Motor neuron (in vitro differentiated cells): Measurements from ENCODE around the gene MAGOH. TPM values are rescaled to one million over a fixed set of nuclear protein-coding genes. Genes with fewer than 3 reads are reported as not detected.
A peak's percentile ranks its signal among the peaks of the same experiment; 100 is the strongest.
"Not testable (repeated sequence)": the region's sequence is repeated elsewhere in the genome, so short reads cannot be mapped to it uniquely, and the experiment has no call there.

Experiments used
- ATAC-seq, 8 experiments: fragments of 200-7000 bp; cut with Tn5 transposase; replicated peaks in 6 of 8; 2 replicates each; pipeline ENCODE4 v1.8.0; 2021; ENCODE audit warnings: mild to moderate bottlenecking in 8 of 8, moderate library complexity in 8 of 8
- H3K27ac ChIP-seq, 2 donors: fragments of 250-450 bp; sonication (Bioruptor Pico); 2 replicates each; pipeline ENCODE4 v1.9.0; 2021; ENCODE audit warnings: antibody characterized with exemption in 2 of 2, mild to moderate bottlenecking in 2 of 2, moderate library complexity in 1 of 2
- H3K4me1 ChIP-seq, 2 donors: fragments of 250-450 bp; sonication (Bioruptor Pico); replicated peaks in 1 of 2; 2 replicates each; pipeline ENCODE4 v1.6.1; 2021; ENCODE audit warnings: antibody characterized with exemption in 2 of 2, mild to moderate bottlenecking in 2 of 2, moderate library complexity in 1 of 2
- H3K4me3 ChIP-seq, 5 donors: fragments of 250-450 bp; sonication (Bioruptor Pico); 2 replicates each; pipeline ENCODE4 v1.9.0; 2021; ENCODE audit warnings: antibody characterized with exemption in 5 of 5, mild to moderate bottlenecking in 5 of 5, moderate library complexity in 4 of 5
- WGBS, 10 experiments: fragments of 450-650 bp; shearing (Covaris generic); methylation state at CpG; one replicate each; pipeline ENCODE4 v1.0.0; 2022; 5-methylcytosine and 5-hydroxymethylcytosine counted together
- in situ Hi-C, 9 experiments: fragments of 400-800 bp; cut with MboI; loops; one replicate each; pipeline ENCODE4 v1.15.0; 2021; ENCODE audit warnings: low sequenced_read_pairs in 9 of 9, low pct_unique_long_range_greater_than_20kb in 2 of 9; ENCODE audit not compliant: unreplicated experiment in 9 of 9
- total RNA-seq, 8 experiments: library from RNA; unstranded; fragments of 300-600 nt; gene quantifications; 2 replicates each; pipeline versions ENCODE4 v1.2.3 to v1.2.4, GENCODE V29; 2022

MAGOH gene
- total RNA-seq, 8 experiments from 2014 or later: 56.5 to 138 (median 83.2) TPM

DNA sequence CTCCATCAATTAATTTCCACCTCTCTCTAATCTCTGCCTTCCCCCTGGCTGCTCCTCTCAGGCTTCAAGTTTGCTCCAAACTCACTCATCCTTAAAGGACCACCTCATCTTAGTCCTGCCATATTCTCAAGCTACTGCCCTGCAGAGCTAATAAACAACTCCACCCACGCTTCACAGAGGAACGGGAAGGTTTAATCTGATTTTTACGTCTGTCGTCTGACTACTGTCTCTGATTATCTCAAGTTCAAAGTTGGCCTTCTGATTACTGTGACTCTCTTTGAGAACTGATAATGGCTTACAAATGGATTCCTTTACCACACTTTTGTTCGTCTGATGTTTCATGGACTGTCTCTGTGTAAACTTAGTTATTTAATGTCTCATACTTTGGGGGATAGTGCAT lies 49.3 kb downstream of the MAGOH start:
- Histone ChIP-seq H3K4me1 (peaks cover 0 to 3% of the 10 kb centered on the region in 2 donors), H3K27ac (no peak overlapping the region), H3K4me3 (no peak overlapping the region)
- ATAC-seq: no peak
- WGBS, 10 experiments: 9 to 100% (median 70%) methylated on average over 1 to 5 of the region's 5 CpGs; no CpG with 5 or more reads in 1 of the 10 experiments
- in situ Hi-C loops: loop anchor here in 3 of 9 experiments (25.0 kb wide), 5 partner anchors 127 to 477 kb away; partner anchors contain the start of genes PODN (in 1 of the 3) and ZYG11B (in 1 of the 3)

DNA sequence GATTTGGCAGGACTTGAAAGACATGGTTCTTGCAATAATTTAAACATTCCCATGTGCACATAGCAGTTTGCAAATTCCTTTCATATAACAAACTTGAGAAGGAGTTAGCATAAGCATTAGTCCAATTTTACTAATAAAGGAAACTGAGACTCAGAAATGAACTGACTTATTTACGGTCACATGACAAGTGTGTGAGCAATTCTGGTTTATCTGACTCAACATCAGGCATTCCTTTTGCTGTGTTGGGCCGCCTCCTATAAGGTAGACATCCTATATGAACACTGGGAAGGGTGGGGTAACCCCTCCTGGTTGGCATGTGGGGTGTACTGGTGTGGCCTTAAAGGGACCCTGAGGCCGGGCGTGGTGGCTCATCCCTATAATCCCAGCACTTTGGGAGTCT lies 50.2 kb downstream of the MAGOH start:
- in situ Hi-C loops: loop anchor here in 3 of 9 experiments (25.0 kb wide), 5 partner anchors 126 to 476 kb away; partner anchors contain the start of genes PODN (in 1 of the 3) and ZYG11B (in 1 of the 3)
- ATAC-seq: no peak
- Histone ChIP-seq H3K4me1 (peaks cover 0 to 3% of the 10 kb centered on the region in 2 donors), H3K4me3 (no peak overlapping the region), H3K27ac (no peak overlapping the region)
- WGBS, 10 experiments: 0 to 100% (median 75%) methylated on average over 1 to 4 of the region's 4 CpGs; no CpG with 5 or more reads in 2 of the 10 experiments

DNA sequence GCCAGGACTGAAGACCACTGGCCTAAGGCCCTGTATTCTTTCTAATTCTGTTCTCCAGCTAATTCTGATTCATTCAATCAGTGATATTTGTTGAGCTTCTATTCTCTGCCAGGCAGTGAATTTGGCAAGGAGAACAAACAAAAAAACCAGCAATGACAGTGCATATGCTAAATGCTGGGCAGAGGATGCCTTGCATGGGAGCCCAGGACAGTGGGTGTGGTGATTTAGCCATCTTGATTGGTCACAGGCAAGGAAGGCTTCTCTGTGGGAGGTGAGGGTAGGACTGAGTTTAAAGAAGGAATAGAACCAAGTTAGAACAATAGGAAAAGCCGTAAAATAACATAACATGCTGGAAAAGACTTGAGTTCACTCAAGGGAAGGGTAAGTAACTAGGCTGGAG lies 50.9 kb downstream of the MAGOH start:
- ATAC-seq: peak in 3 of 8 experiments; percentile 71 to 87 (median 79)
- peaks cover 0 to 3% of the 10 kb centered on the region in 2 donors for H3K4me1 ChIP-seq
- 0 to 80% (median 43%) methylated on average over 1 of the region's 1 CpG for WGBS, 10 experiments
- H3K27ac ChIP-seq: no peak overlapping the region
- in situ Hi-C loops: loop anchor here in 3 of 9 experiments (25.0 kb wide), 5 partner anchors 125 to 475 kb away; partner anchors contain the start of genes PODN (in 1 of the 3) and ZYG11B (in 1 of the 3)
- H3K4me3 ChIP-seq: no peak overlapping the region

DNA sequence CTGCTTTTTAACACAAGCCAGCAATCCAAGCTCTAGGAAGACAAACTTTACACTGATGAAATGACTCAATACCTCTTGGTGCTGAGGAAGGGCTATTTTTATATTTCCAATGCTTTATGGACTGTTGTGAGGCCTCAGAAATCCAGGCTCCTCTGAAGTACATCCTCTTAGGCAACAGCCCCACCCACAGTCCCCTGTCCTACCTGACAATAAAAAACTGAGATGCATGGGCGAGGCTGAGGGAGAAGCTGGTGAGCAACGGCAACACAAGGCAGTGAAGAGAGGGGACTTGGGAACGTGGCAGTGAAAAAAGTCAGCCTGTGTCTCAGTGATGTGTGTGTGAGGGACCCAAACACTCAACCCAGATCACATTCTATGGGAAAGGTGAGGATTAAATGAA lies 51.8 kb downstream of the MAGOH start:
- Histone ChIP-seq H3K4me1 (peaks cover 0 to 3% of the 10 kb centered on the region in 2 donors), H3K27ac (no peak overlapping the region), H3K4me3 (no peak overlapping the region)
- in situ Hi-C loops: loop anchor here in 3 of 9 experiments (25.0 kb wide), 5 partner anchors 124 to 474 kb away; partner anchors contain the start of genes PODN (in 1 of the 3) and ZYG11B (in 1 of the 3)
- ATAC-seq: no peak
- 40 to 83% (median 59%) methylated on average over 1 to 3 of the region's 3 CpGs; no CpG with 5 or more reads in 3 of the 10 experiments for WGBS, 10 experiments

DNA sequence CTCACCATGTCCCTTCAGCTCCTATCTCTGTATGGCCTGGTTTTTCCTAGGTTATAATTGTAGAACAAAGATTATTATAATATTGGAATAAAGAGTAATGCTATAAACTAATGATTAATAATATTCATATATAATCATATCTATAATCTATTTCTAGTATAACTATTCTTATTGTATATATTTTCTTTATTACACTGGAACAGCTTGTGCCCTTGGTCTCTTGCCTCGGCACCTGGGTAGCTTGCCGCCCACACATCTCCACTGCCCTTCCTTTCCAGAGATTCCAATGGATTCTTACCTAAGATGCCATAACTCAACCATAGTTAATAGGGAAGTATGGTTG lies 52.4 kb downstream of the MAGOH start:
- in situ Hi-C loops: loop anchor here in 3 of 9 experiments (25.0 kb wide), 5 partner anchors 124 to 474 kb away; partner anchors contain the start of genes PODN (in 1 of the 3) and ZYG11B (in 1 of the 3)
- 75% methylated on average over 2 of the region's 2 CpGs; no CpG with 5 or more reads in 9 of the 10 experiments for WGBS, 10 experiments
- not testable (repeated sequence) for H3K4me3 ChIP-seq, ATAC-seq, H3K27ac ChIP-seq, H3K4me1 ChIP-seq

DNA sequence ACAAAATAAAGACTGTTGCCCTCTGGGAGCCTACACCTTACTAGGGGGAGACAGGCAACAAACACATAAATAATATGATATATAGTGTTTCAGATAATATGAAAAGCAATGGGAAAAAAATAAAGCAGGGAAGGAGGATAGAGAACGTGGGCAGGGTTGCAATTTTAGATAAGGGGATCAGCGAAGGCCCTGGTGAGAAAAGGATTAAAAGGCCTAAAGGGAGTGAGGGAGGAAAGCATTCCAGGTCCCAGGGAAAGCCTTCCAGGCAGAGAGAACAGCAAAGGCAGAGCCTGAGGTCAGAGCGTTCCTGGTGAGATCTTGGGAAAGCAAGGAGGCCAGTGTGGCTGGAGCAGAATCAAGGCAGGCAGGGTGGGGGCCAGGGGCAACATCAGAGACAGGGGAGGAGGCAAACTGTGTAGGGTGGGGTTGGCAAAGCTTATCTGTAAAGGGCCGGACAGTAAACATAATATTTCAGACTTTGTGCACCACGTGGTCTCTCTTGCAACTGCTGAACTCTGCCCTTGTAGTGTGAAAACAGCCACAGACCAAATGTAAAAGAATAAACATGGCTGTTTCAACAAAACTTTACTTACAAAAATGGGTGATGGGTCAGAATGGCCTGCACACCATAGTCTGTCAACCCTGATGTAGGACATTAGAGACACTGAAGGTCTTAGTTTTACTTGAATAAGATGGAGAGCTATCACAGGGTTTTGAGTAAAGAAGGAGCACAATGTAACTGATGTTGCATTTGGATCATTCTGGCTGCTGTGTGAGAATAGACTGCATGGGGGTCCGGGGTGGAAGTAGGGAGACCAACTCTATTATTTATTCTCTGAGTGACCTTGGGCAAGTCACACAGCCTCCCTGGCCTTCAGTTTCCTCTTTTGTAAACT lies 55.0 kb downstream of the MAGOH start:
- in situ Hi-C loops: loop anchor here in 3 of 9 experiments (25.0 kb wide), 5 partner anchors 121 to 471 kb away; partner anchors contain the start of genes PODN (in 1 of the 3) and ZYG11B (in 1 of the 3)
- H3K4me1 ChIP-seq: peaks cover 0 to 3% of the 10 kb centered on the region in 2 donors
- peak in 2 of 8 experiments; percentile 14 to 36 for ATAC-seq
- no peak overlapping the region for H3K27ac ChIP-seq
- no peak overlapping the region for H3K4me3 ChIP-seq
- WGBS, 10 experiments: 28 to 88% (median 61%) methylated on average over 2 to 6 of the region's 6 CpGs

DNA sequence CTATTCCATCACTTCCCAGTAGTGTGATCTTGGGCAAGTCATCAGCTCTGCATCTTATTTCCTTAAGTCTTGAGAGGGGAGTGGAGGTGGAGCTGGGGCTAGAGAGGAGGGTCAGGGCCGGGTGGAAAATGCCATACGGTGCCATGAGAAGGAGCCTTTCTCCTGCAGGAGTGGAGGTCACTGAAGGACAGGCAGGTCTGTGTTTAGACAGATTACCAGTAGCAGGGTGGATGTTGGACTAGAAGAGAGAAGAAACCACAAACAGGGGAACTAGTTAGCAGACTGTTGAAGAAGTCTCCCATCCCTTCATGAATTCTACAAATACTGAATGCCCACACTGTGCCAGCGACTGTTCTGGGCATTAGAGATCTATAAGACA lies 55.6 kb downstream of the MAGOH start:
- WGBS, 10 experiments: 57 to 100% (median 81%) methylated on average over 1 to 3 of the region's 3 CpGs; no CpG with 5 or more reads in 3 of the 10 experiments
- ATAC-seq: no peak
- in situ Hi-C loops: loop anchor here in 3 of 9 experiments (25.0 kb wide), 5 partner anchors 120 to 470 kb away; partner anchors contain the start of genes PODN (in 1 of the 3) and ZYG11B (in 1 of the 3)
- H3K27ac ChIP-seq: no peak overlapping the region
- peaks cover 0 to 3% of the 10 kb centered on the region in 2 donors for H3K4me1 ChIP-seq
- H3K4me3 ChIP-seq: no peak overlapping the region

DNA sequence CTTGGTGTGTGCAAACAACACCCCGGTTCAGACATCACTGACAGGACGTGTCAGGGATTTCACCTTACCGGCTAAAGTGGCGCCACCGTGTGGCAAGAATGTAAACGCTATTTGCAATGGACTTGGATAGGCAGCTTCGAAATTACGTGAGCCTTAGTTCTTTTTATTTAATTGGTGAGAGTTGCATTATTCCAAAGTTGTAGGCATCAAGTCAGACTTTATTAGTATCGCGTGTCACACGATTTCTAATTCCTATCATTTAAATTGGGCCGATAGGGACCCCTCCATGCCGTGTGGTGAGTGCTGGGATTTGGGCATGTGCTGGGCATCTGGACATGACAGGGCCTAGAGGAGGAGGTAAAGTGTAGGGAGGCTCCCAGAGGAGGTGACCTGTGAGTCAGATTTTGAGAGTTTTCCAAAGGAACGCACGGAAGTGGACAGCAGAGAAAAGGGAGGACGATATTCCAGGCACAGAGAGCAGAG lies 56.2 kb downstream of the MAGOH start:
- Histone ChIP-seq H3K27ac (no peak overlapping the region), H3K4me1 (peaks cover 0 to 3% of the 10 kb centered on the region in 2 donors), H3K4me3 (no peak overlapping the region)
- WGBS, 10 experiments: 5 to 35% (median 25%) methylated on average over 6 to 16 of the region's 16 CpGs; no CpG with 5 or more reads in 1 of the 10 experiments
- in situ Hi-C loops: loop anchor here in 3 of 9 experiments (25.0 kb wide), 5 partner anchors 120 to 470 kb away; partner anchors contain the start of genes PODN (in 1 of the 3) and ZYG11B (in 1 of the 3)
- ATAC-seq: peak; percentile 69 to 89 (median 78)

DNA sequence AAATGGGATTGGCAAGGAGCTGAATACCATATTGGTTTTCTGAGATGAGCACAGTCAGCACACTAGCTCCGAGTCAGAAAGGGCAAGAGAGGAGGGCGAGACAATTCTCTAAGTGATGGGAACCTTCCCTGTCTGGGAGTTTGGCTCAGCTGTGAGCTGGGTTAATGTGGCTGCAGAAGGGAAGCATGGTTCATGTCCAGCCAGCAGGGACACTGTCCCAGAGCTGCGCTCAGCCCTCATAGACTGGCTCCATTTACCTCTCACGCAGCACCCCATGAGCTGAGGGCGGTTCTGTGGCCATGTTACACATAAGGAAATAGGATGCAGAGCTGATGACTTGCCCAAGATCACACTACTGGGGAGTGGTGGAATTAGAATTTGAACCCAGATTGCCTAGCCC lies 57.4 kb downstream of the MAGOH start:
- ATAC-seq: no peak
- peaks cover 0 to 3% of the 10 kb centered on the region in 2 donors for H3K4me1 ChIP-seq
- 73 to 100% (median 95%) methylated on average over 2 to 5 of the region's 5 CpGs; no CpG with 5 or more reads in 4 of the 10 experiments for WGBS, 10 experiments
- H3K27ac ChIP-seq: no peak overlapping the region
- in situ Hi-C loops: loop anchor here in 3 of 9 experiments (25.0 kb wide), 5 partner anchors 119 to 469 kb away; partner anchors contain the start of genes PODN (in 1 of the 3) and ZYG11B (in 1 of the 3)
- no peak overlapping the region for H3K4me3 ChIP-seq

DNA sequence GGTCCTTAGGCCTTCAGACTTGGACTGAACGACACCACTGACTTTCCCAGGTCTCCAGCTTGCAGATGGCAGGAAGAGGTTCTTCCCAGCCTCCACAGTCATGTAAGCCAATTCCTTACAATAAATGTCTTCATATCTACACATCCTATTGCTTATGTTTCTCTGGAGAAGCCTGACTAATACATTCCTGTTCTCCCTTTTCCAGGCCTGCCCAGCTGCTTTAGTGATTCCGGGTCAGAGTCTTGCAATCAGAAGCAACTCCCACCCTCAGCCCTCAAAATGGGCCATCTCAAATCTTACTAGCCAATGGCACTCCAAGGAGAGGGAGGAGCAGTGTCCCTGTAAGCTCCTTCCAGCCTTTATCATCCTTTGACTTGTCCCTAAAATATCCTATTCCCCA lies 58.1 kb downstream of the MAGOH start:
- Histone ChIP-seq H3K27ac (no peak overlapping the region), H3K4me1 (peaks cover 0 to 5% of the 10 kb centered on the region in 2 donors), H3K4me3 (no peak overlapping the region)
- WGBS, 10 experiments: 67 to 100% (median 100%) methylated on average over 1 to 2 of the region's 2 CpGs; no CpG with 5 or more reads in 4 of the 10 experiments
- ATAC-seq: no peak
- in situ Hi-C loops: loop anchor here in 3 of 9 experiments (25.0 kb wide), 5 partner anchors 118 to 468 kb away; partner anchors contain the start of genes PODN (in 1 of the 3) and ZYG11B (in 1 of the 3)
